HL-60/S4 treated with phorbol 12-myristate 13-acetate at 8.2 ng/mL for 4 days and 3 days (cell line): ENCODE results near the gene PITPNM1.
"Not testable (repeated sequence)": the region's sequence is repeated elsewhere in the genome, so short reads cannot be mapped to it uniquely, and the experiment has no call there.

Experiments used
- in situ Hi-C: fragments of 300-500 bp; cut with MboI; formaldehyde crosslinking; loops from 2 replicates; pipeline ENCODE4 v1.15.0; 2022; ENCODE audit warnings: low sequenced_read_pairs

The PITPNM1 gene

GRCh38 chr11:67491276-67492068, 13.7 kb downstream of the PITPNM1 start:
- in situ Hi-C loops, result no loop called here

- in situ Hi-C loops, result no loop called here
Measured at GRCh38 chr11:67490727-67491065, 14.5 kb downstream of the PITPNM1 start.

- in situ Hi-C loops, result no loop called here
Measured at GRCh38 chr11:67489885-67490726, 15.1 kb downstream of the PITPNM1 start.

GRCh38 chr11:67489203-67489884, 15.8 kb downstream of the PITPNM1 start:
- in situ Hi-C loops, result no loop called here

- in situ Hi-C loops, result no loop called here
Measured at GRCh38 chr11:67486481-67487195, 18.5 kb downstream of the PITPNM1 start.

- in situ Hi-C loops, result not testable (repeated sequence)
Measured at GRCh38 chr11:67485873-67486361, 19.2 kb downstream of the PITPNM1 start.

- in situ Hi-C loops, result no loop called here
Measured at GRCh38 chr11:67484847-67485311, 20.3 kb downstream of the PITPNM1 start.

- in situ Hi-C loops, result no loop called here
Measured at GRCh38 chr11:67483831-67484665, 21.1 kb downstream of the PITPNM1 start.

GRCh38 chr11:67482827-67483798, 22.1 kb downstream of the PITPNM1 start, which contains the start of gene AIP:
Gene AIP, plus strand, starts transcription at chr11:67483026. Its CDS starts 133 bp downstream, at chr11:67483159.
- in situ Hi-C loops, result no loop called here

- in situ Hi-C loops, result no loop called here
Measured at GRCh38 chr11:67482275-67482826, 22.8 kb downstream of the PITPNM1 start.

GRCh38 chr11:67477344-67478050, 27.7 kb downstream of the PITPNM1 start:
- in situ Hi-C loops, result not testable (repeated sequence)

- in situ Hi-C loops, result not testable (repeated sequence)
Measured at GRCh38 chr11:67476692-67477091, 28.5 kb downstream of the PITPNM1 start.

- in situ Hi-C loops, result no loop called here
Measured at GRCh38 chr11:67472882-67473281, 32.3 kb downstream of the PITPNM1 start.

- in situ Hi-C loops, result no loop called here
Measured at GRCh38 chr11:67470337-67471002, 34.7 kb downstream of the PITPNM1 start.

GRCh38 chr11:67469508-67469811, 35.7 kb downstream of the PITPNM1 start:
- in situ Hi-C loops, result no loop called here

- in situ Hi-C loops, result no loop called here
Measured at GRCh38 chr11:67468759-67469507, 36.2 kb downstream of the PITPNM1 start, which contains the start of gene TMEM134. Gene TMEM134, minus strand, starts transcription at chr11:67469251. Its CDS starts 59 bp downstream, at chr11:67469192.
